MG63 (cell line): Measurements from ENCODE around the gene TBX21. TPM values are rescaled to one million over a fixed set of nuclear protein-coding genes. Genes with fewer than 3 reads are reported as not detected.

Source experiments
- DNase-seq: peaks from one replicate; pipeline ENCODE4 v3.0.0-alpha.2; 2020
- H3K27me3 ChIP-seq: fragments of 250-450 bp; sonication (Bioruptor Pico); 2 replicates; pipeline ENCODE4 v1.5.1; 2020; ENCODE audit warnings: mild to moderate bottlenecking, moderate library complexity
- H3K36me3 ChIP-seq: fragments of 250-450 bp; sonication (Bioruptor Pico); 2 replicates; pipeline ENCODE4 v1.5.1; 2020; ENCODE audit warnings: mild to moderate bottlenecking, moderate library complexity
- H3K4me3 ChIP-seq: fragments of 250-450 bp; sonication (Bioruptor Pico); 2 replicates; pipeline ENCODE4 v1.5.1; 2020; ENCODE audit warnings: mild to moderate bottlenecking, moderate library complexity
- H3K9me3 ChIP-seq: fragments of 250-450 bp; sonication (Bioruptor Pico); 2 replicates; pipeline ENCODE4 v1.5.1; 2020; ENCODE audit warnings: mild to moderate bottlenecking, moderate library complexity
- total RNA-seq: library from RNA; depleted of rRNA; stranded (reverse); fragments of >200 nt; shearing (Covaris generic); gene quantifications from 2 replicates; pipeline ENCODE4 v1.2.3, GENCODE V29; 2014; ENCODE audit warnings: low replicate concordance

TBX21 gene
- total RNA-seq, 1 experiment from 2014 or later: not detected

GRCh38 chr17:47719411-47720152, 13.5 kb upstream of the TBX21 start:
- H3K36me3 ChIP-seq: no peaks in the 10 kb centered on the region
- DNase-seq: peak; percentile 80
- H3K27me3 ChIP-seq: no peaks in the 10 kb centered on the region; the same call in 1 of the 2 replicates
- H3K4me3 ChIP-seq: no peak overlapping the region
- no peaks in the 10 kb centered on the region for H3K9me3 ChIP-seq

GRCh38 chr17:47720196-47720595, 12.8 kb upstream of the TBX21 start:
- Histone ChIP-seq H3K9me3 (no peaks in the 10 kb centered on the region), H3K27me3 (no peaks in the 10 kb centered on the region; the same call in 1 of the 2 replicates)

GRCh38 chr17:47720754-47721533, 12.1 kb upstream of the TBX21 start:
- peak; percentile 26 for DNase-seq
- Histone ChIP-seq H3K4me3 (no peak overlapping the region), H3K9me3 (no peaks in the 10 kb centered on the region), H3K36me3 (no peaks in the 10 kb centered on the region), H3K27me3 (no peaks in the 10 kb centered on the region; the same call in 1 of the 2 replicates)

More at GRCh38 chr17:47720196-47720595, 12.8 kb upstream of the TBX21 start:
- no peaks in the 10 kb centered on the region for H3K36me3 ChIP-seq
- no peak overlapping the region for H3K4me3 ChIP-seq
- DNase-seq: no peak

- Histone ChIP-seq H3K4me3 (no peak overlapping the region), H3K9me3 (no peaks in the 10 kb centered on the region), H3K36me3 (no peaks in the 10 kb centered on the region), H3K27me3 (no peaks in the 10 kb centered on the region; the same call in 1 of the 2 replicates)
- no peak for DNase-seq
These were observed 11.3 kb upstream of the TBX21 start for GRCh38 chr17:47721725-47722124.

- Histone ChIP-seq H3K27me3 (no peaks in the 10 kb centered on the region; the same call in 1 of the 2 replicates), H3K9me3 (no peaks in the 10 kb centered on the region), H3K36me3 (no peaks in the 10 kb centered on the region), H3K4me3 (no peak overlapping the region)
- DNase-seq: no peak
These were observed 8.3 kb upstream of the TBX21 start for GRCh38 chr17:47724705-47725104.

- Histone ChIP-seq H3K27me3 (no peaks in the 10 kb centered on the region; the same call in 1 of the 2 replicates), H3K4me3 (no peak overlapping the region), H3K9me3 (no peaks in the 10 kb centered on the region), H3K36me3 (no peaks in the 10 kb centered on the region)
- no peak for DNase-seq
These were observed 7.5 kb upstream of the TBX21 start for GRCh38 chr17:47725446-47726111.

GRCh38 chr17:47726796-47727703, 6.0 kb upstream of the TBX21 start:
- Histone ChIP-seq H3K4me3 (no peak overlapping the region), H3K27me3 (peaks cover 9% of the 10 kb centered on the region), H3K9me3 (no peaks in the 10 kb centered on the region), H3K36me3 (no peaks in the 10 kb centered on the region)
- DNase-seq: no peak

GRCh38 chr17:47727704-47728036, 5.4 kb upstream of the TBX21 start:
- Histone ChIP-seq H3K4me3 (no peak overlapping the region), H3K27me3 (peaks cover 15% of the 10 kb centered on the region)
- DNase-seq: no peak

GRCh38 chr17:47728214-47728877, 4.7 kb upstream of the TBX21 start:
- no peak for DNase-seq
- no peaks in the 10 kb centered on the region for H3K36me3 ChIP-seq
- H3K27me3 ChIP-seq: peaks cover 22% of the 10 kb centered on the region
- H3K4me3 ChIP-seq: no peak overlapping the region
- no peaks in the 10 kb centered on the region for H3K9me3 ChIP-seq

More at GRCh38 chr17:47727704-47728036, 5.4 kb upstream of the TBX21 start:
- no peaks in the 10 kb centered on the region for H3K9me3 ChIP-seq
- H3K36me3 ChIP-seq: no peaks in the 10 kb centered on the region

GRCh38 chr17:47729476-47729875, 3.6 kb upstream of the TBX21 start:
- Histone ChIP-seq H3K9me3 (no peaks in the 10 kb centered on the region), H3K36me3 (no peaks in the 10 kb centered on the region), H3K27me3 (peaks cover 32% of the 10 kb centered on the region), H3K4me3 (no peak overlapping the region)
- no peak for DNase-seq

GRCh38 chr17:47730681-47731080, 2.4 kb upstream of the TBX21 start:
- Histone ChIP-seq H3K4me3 (no peak overlapping the region), H3K36me3 (no peaks in the 10 kb centered on the region), H3K9me3 (no peaks in the 10 kb centered on the region), H3K27me3 (peaks cover 35% of the 10 kb centered on the region)
- DNase-seq: no peak

- Histone ChIP-seq H3K9me3 (no peaks in the 10 kb centered on the region), H3K36me3 (no peaks in the 10 kb centered on the region), H3K4me3 (no peak overlapping the region), H3K27me3 (peaks cover 35% of the 10 kb centered on the region)
- no peak for DNase-seq
These were observed 1.6 kb upstream of the TBX21 start for GRCh38 chr17:47731396-47731795.

GRCh38 chr17:47732399-47733046, 513 bp upstream of the TBX21 start:
- no peak overlapping the region for H3K4me3 ChIP-seq
- H3K9me3 ChIP-seq: no peaks in the 10 kb centered on the region
- H3K27me3 ChIP-seq: peaks cover 35% of the 10 kb centered on the region
- no peak for DNase-seq
- H3K36me3 ChIP-seq: no peaks in the 10 kb centered on the region

- Histone ChIP-seq H3K4me3 (peak overlapping the region; percentile 38; the same call in 1 of the 2 replicates), H3K27me3 (peaks cover 35% of the 10 kb centered on the region), H3K36me3 (no peaks in the 10 kb centered on the region), H3K9me3 (no peaks in the 10 kb centered on the region)
- DNase-seq: no peak
These were observed 806 bp downstream of the TBX21 start for GRCh38 chr17:47733674-47734410.

GRCh38 chr17:47735139-47735464, 2.1 kb downstream of the TBX21 start:
- DNase-seq: no peak
- Histone ChIP-seq H3K4me3 (no peak overlapping the region), H3K27me3 (peaks cover 35% of the 10 kb centered on the region), H3K36me3 (no peaks in the 10 kb centered on the region), H3K9me3 (no peaks in the 10 kb centered on the region)
